Measurements from ENCODE around the gene HSPA8. TPM values are rescaled to one million over a fixed set of nuclear protein-coding genes. Genes with fewer than 3 reads are reported as not detected.
"Not testable (repeated sequence)": the region's sequence is repeated elsewhere in the genome, so short reads cannot be mapped to it uniquely, and the experiment has no call there.

HSPA8 gene
- polyA plus RNA-seq, 1 donor from 2014 or later, result 2,242 TPM

DNA sequence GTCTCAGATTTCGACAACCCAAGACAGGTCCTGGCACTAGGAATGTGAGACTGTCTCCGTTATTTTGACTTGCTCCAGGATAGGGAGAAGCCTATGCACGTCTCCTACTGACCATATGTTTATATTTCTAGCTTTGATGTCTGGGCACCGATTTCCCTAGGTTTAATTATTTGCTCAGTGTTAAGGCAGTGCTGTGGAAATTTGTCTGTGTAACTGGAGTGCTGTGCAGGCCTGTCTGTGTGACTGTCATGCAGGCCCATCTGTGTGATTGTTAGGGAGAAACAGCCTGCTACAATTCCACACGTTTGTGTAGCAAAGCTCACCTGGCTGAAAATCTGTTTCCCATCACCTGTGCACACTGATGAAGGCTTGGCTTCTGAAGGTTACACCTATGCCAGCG lies 29.6 kb upstream of the HSPA8 start:
- no peaks in the 10 kb centered on the region for H3K79me2 ChIP-seq (replicated peaks; ENCODE audit: insufficient read depth, low read length)
- no peak for TF ChIP-seq MXI1 (conservative IDR thresholded peaks at IDR 0.05; ENCODE audit: poor library complexity, severe bottlenecking)
- TF ChIP-seq POLR2AphosphoS5 (IDR thresholded peaks at IDR 0.05), result no peak
- TF ChIP-seq EP300 (conservative IDR thresholded peaks at IDR 0.05; ENCODE audit: poor library complexity, severe bottlenecking), result no peak
- no peak for TF ChIP-seq CTCF (IDR thresholded peaks at IDR 0.05; ENCODE audit: poor library complexity, severe bottlenecking)
- no peak for TF ChIP-seq SMC3 (conservative IDR thresholded peaks at IDR 0.05; ENCODE audit: poor library complexity)
- TF ChIP-seq TAF1 (IDR thresholded peaks at IDR 0.05; ENCODE audit: low read depth), result no peak
- TF ChIP-seq RAD21 (conservative IDR thresholded peaks at IDR 0.05), result no peak
- TF ChIP-seq, protein P1, sequence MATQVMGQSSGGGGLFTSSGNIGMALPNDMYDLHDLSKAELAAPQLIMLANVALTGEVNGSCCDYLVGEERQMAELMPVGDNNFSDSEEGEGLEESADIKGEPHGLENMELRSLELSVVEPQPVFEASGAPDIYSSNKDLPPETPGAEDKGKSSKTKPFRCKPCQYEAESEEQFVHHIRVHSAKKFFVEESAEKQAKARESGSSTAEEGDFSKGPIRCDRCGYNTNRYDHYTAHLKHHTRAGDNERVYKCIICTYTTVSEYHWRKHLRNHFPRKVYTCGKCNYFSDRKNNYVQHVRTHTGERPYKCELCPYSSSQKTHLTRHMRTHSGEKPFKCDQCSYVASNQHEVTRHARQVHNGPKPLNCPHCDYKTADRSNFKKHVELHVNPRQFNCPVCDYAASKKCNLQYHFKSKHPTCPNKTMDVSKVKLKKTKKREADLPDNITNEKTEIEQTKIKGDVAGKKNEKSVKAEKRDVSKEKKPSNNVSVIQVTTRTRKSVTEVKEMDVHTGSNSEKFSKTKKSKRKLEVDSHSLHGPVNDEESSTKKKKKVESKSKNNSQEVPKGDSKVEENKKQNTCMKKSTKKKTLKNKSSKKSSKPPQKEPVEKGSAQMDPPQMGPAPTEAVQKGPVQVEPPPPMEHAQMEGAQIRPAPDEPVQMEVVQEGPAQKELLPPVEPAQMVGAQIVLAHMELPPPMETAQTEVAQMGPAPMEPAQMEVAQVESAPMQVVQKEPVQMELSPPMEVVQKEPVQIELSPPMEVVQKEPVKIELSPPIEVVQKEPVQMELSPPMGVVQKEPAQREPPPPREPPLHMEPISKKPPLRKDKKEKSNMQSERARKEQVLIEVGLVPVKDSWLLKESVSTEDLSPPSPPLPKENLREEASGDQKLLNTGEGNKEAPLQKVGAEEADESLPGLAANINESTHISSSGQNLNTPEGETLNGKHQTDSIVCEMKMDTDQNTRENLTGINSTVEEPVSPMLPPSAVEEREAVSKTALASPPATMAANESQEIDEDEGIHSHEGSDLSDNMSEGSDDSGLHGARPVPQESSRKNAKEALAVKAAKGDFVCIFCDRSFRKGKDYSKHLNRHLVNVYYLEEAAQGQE (IDR thresholded peaks at IDR 0.05; ENCODE audit: borderline replicate concordance), result no peak
- no peak for TF ChIP-seq EZH2 (IDR thresholded peaks at IDR 0.05; ENCODE audit: borderline replicate concordance, insufficient read depth, low read length, poor library complexity, severe bottlenecking)
- H3K27me3 ChIP-seq (ENCODE audit: insufficient read depth, low read depth, low read length), result no peaks in the 10 kb centered on the region
- no peaks in the 10 kb centered on the region for H4K20me1 ChIP-seq (ENCODE audit: insufficient read depth)
- H3F3A ChIP-seq (ENCODE audit: insufficient read depth, low read length, poor library complexity, severe bottlenecking), result no peaks in the 10 kb centered on the region
- H3K9ac ChIP-seq (ENCODE audit: low read length), result no peak overlapping the region
- H3K9me3 ChIP-seq (ENCODE audit: low read length), result no peaks in the 10 kb centered on the region
- H3K9me2 ChIP-seq (ENCODE audit: insufficient read depth, low read length), result no peaks in the 10 kb centered on the region
- H3K36me3 ChIP-seq (ENCODE audit: insufficient read depth, low read length), result no peaks in the 10 kb centered on the region
- H3K4me2 ChIP-seq (ENCODE audit: low read length), result no peak overlapping the region
- no peak overlapping the region for H3K4me3 ChIP-seq (ENCODE audit: low read length)
- no peak overlapping the region for H2AFZ ChIP-seq (ENCODE audit: low read depth, low read length)
- H3K27ac ChIP-seq (ENCODE audit: low read length), result no peak overlapping the region

- not testable (repeated sequence) for H3K9me3 ChIP-seq (ENCODE audit: low read length); H3K4me2 ChIP-seq (ENCODE audit: low read length); H2AFZ ChIP-seq (ENCODE audit: low read depth, low read length); H3K27ac ChIP-seq (ENCODE audit: low read length); H3K27me3 ChIP-seq (ENCODE audit: insufficient read depth, low read depth, low read length); H3K9me2 ChIP-seq (ENCODE audit: insufficient read depth, low read length); H3K9ac ChIP-seq (ENCODE audit: low read length); H3K4me3 ChIP-seq (ENCODE audit: low read length); H4K20me1 ChIP-seq (ENCODE audit: insufficient read depth); H3K79me2 ChIP-seq (replicated peaks; ENCODE audit: insufficient read depth, low read length); H3F3A ChIP-seq (ENCODE audit: insufficient read depth, low read length, poor library complexity, severe bottlenecking); H3K36me3 ChIP-seq (ENCODE audit: insufficient read depth, low read length)
These were observed 28.2 kb upstream of the HSPA8 start for GRCh38 chr11:123090168-123090567.

- H3K79me2 ChIP-seq (replicated peaks; ENCODE audit: insufficient read depth, low read length); H3K27ac ChIP-seq (ENCODE audit: low read length); H3K9me3 ChIP-seq (ENCODE audit: low read length); H3K36me3 ChIP-seq (ENCODE audit: insufficient read depth, low read length); H3K4me2 ChIP-seq (ENCODE audit: low read length); H3F3A ChIP-seq (ENCODE audit: insufficient read depth, low read length, poor library complexity, severe bottlenecking); H4K20me1 ChIP-seq (ENCODE audit: insufficient read depth); H3K4me3 ChIP-seq (ENCODE audit: low read length); H3K27me3 ChIP-seq (ENCODE audit: insufficient read depth, low read depth, low read length); H3K9ac ChIP-seq (ENCODE audit: low read length); H3K9me2 ChIP-seq (ENCODE audit: insufficient read depth, low read length); H2AFZ ChIP-seq (ENCODE audit: low read depth, low read length): not testable (repeated sequence)
These were observed 27.0 kb upstream of the HSPA8 start for GRCh38 chr11:123088896-123089295.

DNA sequence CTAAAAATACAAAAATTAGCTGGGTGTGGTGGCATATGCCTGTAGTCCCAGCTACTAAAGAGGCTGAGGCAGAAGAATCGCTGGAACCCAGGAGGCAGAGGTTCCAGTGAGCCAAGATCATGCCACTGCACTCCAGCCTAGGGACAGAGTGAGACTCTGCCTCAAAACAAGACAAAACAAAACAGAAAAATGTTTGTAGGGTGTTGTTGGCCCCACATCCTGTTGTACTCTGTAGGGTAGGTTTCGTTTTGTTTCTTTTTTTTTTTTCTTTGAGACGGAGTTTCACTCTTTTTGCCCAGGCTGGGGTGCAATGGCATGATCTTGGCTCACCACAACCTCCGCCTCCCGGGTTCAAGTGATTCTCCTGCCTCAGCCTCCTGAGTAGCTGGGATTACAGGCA lies 25.7 kb upstream of the HSPA8 start:
- H3K79me2 ChIP-seq (replicated peaks; ENCODE audit: insufficient read depth, low read length); H3K4me2 ChIP-seq (ENCODE audit: low read length); H3K27ac ChIP-seq (ENCODE audit: low read length); H3K27me3 ChIP-seq (ENCODE audit: insufficient read depth, low read depth, low read length); H3K36me3 ChIP-seq (ENCODE audit: insufficient read depth, low read length); H3K9me2 ChIP-seq (ENCODE audit: insufficient read depth, low read length); H3K4me3 ChIP-seq (ENCODE audit: low read length); H2AFZ ChIP-seq (ENCODE audit: low read depth, low read length); H3K9me3 ChIP-seq (ENCODE audit: low read length); H3F3A ChIP-seq (ENCODE audit: insufficient read depth, low read length, poor library complexity, severe bottlenecking); H3K9ac ChIP-seq (ENCODE audit: low read length); H4K20me1 ChIP-seq (ENCODE audit: insufficient read depth): not testable (repeated sequence)

All from neural cell (in vitro differentiated cells).